Mucosa of descending colon (tissue), 3 donors: ENCODE data around the gene GABRR2. TPM values are rescaled to one million over a fixed set of nuclear protein-coding genes. Genes with fewer than 3 reads are reported as not detected.

Experiments used
- ATAC-seq: fragments of 200-7000 bp; cut with Tn5 transposase; one replicate; pipeline ENCODE4 v1.9.1; 2020; ENCODE audit warnings: mild to moderate bottlenecking, moderate library complexity
- DNase-seq, 3 donors: peaks; one replicate each; pipeline ENCODE4 v3.0.0-alpha.2; 2020
- H3K36me3 ChIP-seq: fragments of 200-600 bp; one replicate; pipeline ENCODE4 v1.8.0; 2021; ENCODE audit warnings: low read depth, mild to moderate bottlenecking
- H3K4me1 ChIP-seq: fragments of 200-600 bp; one replicate; pipeline ENCODE4 v1.8.0; 2021; ENCODE audit warnings: low read depth, mild to moderate bottlenecking
- H3K4me3 ChIP-seq: fragments of 200-600 bp; one replicate; pipeline ENCODE4 v1.8.0; 2021; ENCODE audit warnings: mild to moderate bottlenecking
- H3K9me3 ChIP-seq: fragments of 200-600 bp; one replicate; pipeline ENCODE4 v1.8.0; 2021; ENCODE audit warnings: mild to moderate bottlenecking
- CTCF ChIP-seq: fragments of 200-600 bp; IDR thresholded peaks from one replicate; pipeline ENCODE4 v1.8.0; 2022; ENCODE audit warnings: antibody characterized with exemption, mild to moderate bottlenecking
- intact Hi-C, 2 donors: fragments of 100-400 bp; cut with DNase I in 1 of 2; cut with micrococcal nuclease in 1 of 2; formaldehyde crosslinking; loops; one replicate each; pipeline versions ENCODE4 v1.11.0 to v1.11.1; 2022; cut with DNase I, micrococcal nuclease
- total RNA-seq, 3 donors: library from RNA; stranded (reverse); fragmentation: NEBNext Ultra II Directional in 2 of 3; extraction: Animal tissue kit (Norgen Biotek cat#: 25700) in 2 of 3; gene quantifications; one replicate each; pipeline versions ENCODE4 v1.2.1 to v1.2.4, GENCODE V29; 2021 to 2023
- donor health status: DM: no; HTN: no; CAD: no; lungs with moderate emphysema.
- donor health status: DM: no; HTN: no; CAD: no.
- donor health status: DM: no; HTN: yes; CAD: no.

GABRR2 gene
- total RNA-seq, 3 donors from 2014 or later = 0.63 to 2.4 (median 0.72) TPM

DNA sequence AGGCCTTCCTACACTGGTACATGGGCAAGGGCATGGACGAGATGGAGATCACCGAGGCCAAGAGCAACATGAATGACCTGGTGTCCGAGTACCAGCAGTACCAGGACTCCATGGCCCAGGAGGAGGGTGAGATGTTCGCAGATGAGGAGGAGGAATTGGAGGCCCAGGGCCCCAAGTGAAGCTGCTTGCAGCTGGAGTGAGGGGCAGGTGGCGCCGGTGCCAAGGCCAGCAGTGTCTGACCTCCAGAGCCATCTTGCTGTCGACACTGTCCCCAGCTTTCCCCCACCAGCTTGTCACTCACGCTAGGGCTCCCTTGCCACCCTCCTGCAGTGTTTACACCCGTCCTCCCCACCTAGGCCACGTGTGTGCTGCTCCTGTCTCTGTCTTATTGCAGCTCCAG is 12.2 kb downstream of the GABRR2 start:
- DNase-seq = no peak
- ATAC-seq = no peak
- Histone ChIP-seq H3K4me1 (peaks cover 4% of the 10 kb centered on the region), H3K4me3 (no peak overlapping the region), H3K36me3 (no peaks in the 10 kb centered on the region), H3K9me3 (no peaks in the 10 kb centered on the region)
- no peak for TF ChIP-seq CTCF
- intact Hi-C loops = no loop called here

- no peak overlapping the region for H3K4me3 ChIP-seq
- peaks cover 4% of the 10 kb centered on the region for H3K4me1 ChIP-seq
- H3K36me3 ChIP-seq = no peaks in the 10 kb centered on the region
- no peaks in the 10 kb centered on the region for H3K9me3 ChIP-seq
- intact Hi-C loops = no loop called here
- ATAC-seq = no peak
- DNase-seq = no peak
- TF ChIP-seq CTCF = no peak
These were observed 12.8 kb downstream of the GABRR2 start for GRCh38 chr6:89302195-89302770.

DNA sequence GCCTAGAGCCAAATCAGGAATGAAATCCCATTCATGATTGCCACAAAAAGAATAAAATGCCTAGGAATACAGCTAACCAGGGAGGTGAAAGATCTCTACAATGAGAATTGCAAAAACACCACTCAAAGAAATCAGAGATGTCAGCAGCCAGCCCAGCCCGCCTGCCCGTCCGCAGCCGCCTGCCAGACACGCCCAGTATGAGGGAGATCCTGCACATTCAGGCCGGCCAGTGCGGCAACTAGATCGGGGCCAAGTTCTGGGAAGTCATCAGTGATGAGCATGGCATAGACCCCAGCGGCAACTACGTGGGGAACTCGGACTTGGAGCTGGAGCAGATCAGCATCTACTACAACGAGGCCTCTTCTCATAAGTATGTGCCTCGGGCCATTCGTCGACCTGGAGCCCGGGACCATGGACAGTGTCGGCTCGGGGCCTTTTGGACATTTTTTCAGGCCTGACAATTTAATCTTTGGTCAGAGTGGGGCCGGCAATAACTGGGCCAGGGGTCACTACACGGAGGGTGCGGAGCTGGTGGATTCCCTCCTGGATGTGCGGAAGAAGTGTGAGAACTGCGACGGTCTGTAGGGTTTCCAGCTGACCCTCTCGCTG is 13.4 kb downstream of the GABRR2 start:
- Histone ChIP-seq H3K36me3 (no peaks in the 10 kb centered on the region), H3K4me3 (no peak overlapping the region), H3K9me3 (no peaks in the 10 kb centered on the region), H3K4me1 (peaks cover 4% of the 10 kb centered on the region)
- ATAC-seq (no peak), DNase-seq (no peak)
- TF ChIP-seq CTCF = no peak
- intact Hi-C loops = no loop called here

GRCh38 chr6:89299466-89299850 is 15.6 kb downstream of the GABRR2 start:
- no peaks in the 10 kb centered on the region for H3K9me3 ChIP-seq
- peaks cover 4% of the 10 kb centered on the region for H3K4me1 ChIP-seq
- H3K36me3 ChIP-seq = no peaks in the 10 kb centered on the region
- no peak overlapping the region for H3K4me3 ChIP-seq
- no peak for TF ChIP-seq CTCF
- intact Hi-C loops = no loop called here
- ATAC-seq = peak; percentile 23
- no peak for DNase-seq

- peaks cover 4% of the 10 kb centered on the region for H3K4me1 ChIP-seq
- no peaks in the 10 kb centered on the region for H3K9me3 ChIP-seq
- DNase-seq (no peak), ATAC-seq (peak; percentile 66)
- no peak for TF ChIP-seq CTCF
- H3K4me3 ChIP-seq = no peak overlapping the region
- H3K36me3 ChIP-seq = no peaks in the 10 kb centered on the region
- intact Hi-C loops = no loop called here
These were observed 16.2 kb downstream of the GABRR2 start for GRCh38 chr6:89298680-89299465.
